Measurements from ENCODE around the gene ZYX.
"Not testable (repeated sequence)": the region's sequence is repeated elsewhere in the genome, so short reads cannot be mapped to it uniquely, and the experiment has no call there.

Gene ZYX

GRCh38 chr7:143418681-143419458 lies 37.7 kb downstream of the ZYX start:
- DNase-seq (ENCODE audit: low read depth in 3 of 3) = no peak

- no peak for DNase-seq (ENCODE audit: low read depth in 3 of 3)
These were observed 38.7 kb downstream of the ZYX start for GRCh38 chr7:143419880-143420279.

GRCh38 chr7:143420624-143421023 lies 39.5 kb downstream of the ZYX start:
- DNase-seq (ENCODE audit: low read depth in 3 of 3) = not testable (repeated sequence)

GRCh38 chr7:143422033-143422432 lies 40.9 kb downstream of the ZYX start:
- no peak for DNase-seq (ENCODE audit: low read depth in 3 of 3)

GRCh38 chr7:143424476-143424875 lies 43.3 kb downstream of the ZYX start:
- not testable (repeated sequence) for DNase-seq (ENCODE audit: low read depth in 3 of 3)

- DNase-seq (ENCODE audit: low read depth in 3 of 3) = no peak
These were observed 45.5 kb downstream of the ZYX start for GRCh38 chr7:143426479-143427142.

- DNase-seq (ENCODE audit: low read depth in 3 of 3) = no peak
These were observed 48.9 kb downstream of the ZYX start for GRCh38 chr7:143429770-143430698.

GRCh38 chr7:143431109-143431508 lies 50.0 kb downstream of the ZYX start:
- DNase-seq (ENCODE audit: low read depth in 3 of 3) = no peak

GRCh38 chr7:143433759-143434158 lies 52.6 kb downstream of the ZYX start:
- DNase-seq (ENCODE audit: low read depth in 3 of 3) = no peak

GRCh38 chr7:143434660-143435059 lies 53.5 kb downstream of the ZYX start:
- DNase-seq (ENCODE audit: low read depth in 3 of 3) = no peak

- DNase-seq (ENCODE audit: low read depth in 3 of 3) = no peak
These were observed 54.1 kb downstream of the ZYX start for GRCh38 chr7:143435266-143435665.

GRCh38 chr7:143436325-143436946 lies 55.3 kb downstream of the ZYX start:
- DNase-seq (ENCODE audit: low read depth in 3 of 3) = no peak

- no peak for DNase-seq (ENCODE audit: low read depth in 3 of 3)
These were observed 56.4 kb downstream of the ZYX start for GRCh38 chr7:143437578-143437977.

- no peak for DNase-seq (ENCODE audit: low read depth in 3 of 3)
These were observed 58.7 kb downstream of the ZYX start for GRCh38 chr7:143439866-143440265.

Data from stimulated activated CD4-positive, alpha-beta T cell treated with anti-CD3 and anti-CD28 coated beads, TNF-alpha, amount 100 ng/mL, for 24 hours (primary cell).